ENCODE measurements around the gene SLCO2A1.

DNA sequence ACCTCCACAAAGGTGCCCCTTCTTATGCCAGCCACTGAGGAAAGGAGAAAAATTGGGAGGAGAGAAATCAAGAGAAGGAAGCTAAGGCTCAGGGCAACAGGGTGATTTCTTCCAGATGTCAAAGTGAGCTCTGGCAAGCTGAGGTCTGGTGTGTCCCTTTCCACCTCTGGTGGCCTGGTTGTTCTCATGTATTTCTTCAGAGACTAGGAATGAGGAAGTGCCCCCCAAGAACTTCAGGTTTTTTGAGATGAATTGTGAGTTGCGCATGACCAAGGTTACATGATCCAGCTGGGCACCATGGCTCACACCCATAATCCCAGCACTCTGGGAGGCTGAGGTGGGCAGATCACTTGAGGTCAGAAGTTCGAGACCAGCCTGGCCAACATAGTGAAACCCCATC, 139.7 kb downstream of the SLCO2A1 start:
- TF ChIP-seq, protein P1, sequence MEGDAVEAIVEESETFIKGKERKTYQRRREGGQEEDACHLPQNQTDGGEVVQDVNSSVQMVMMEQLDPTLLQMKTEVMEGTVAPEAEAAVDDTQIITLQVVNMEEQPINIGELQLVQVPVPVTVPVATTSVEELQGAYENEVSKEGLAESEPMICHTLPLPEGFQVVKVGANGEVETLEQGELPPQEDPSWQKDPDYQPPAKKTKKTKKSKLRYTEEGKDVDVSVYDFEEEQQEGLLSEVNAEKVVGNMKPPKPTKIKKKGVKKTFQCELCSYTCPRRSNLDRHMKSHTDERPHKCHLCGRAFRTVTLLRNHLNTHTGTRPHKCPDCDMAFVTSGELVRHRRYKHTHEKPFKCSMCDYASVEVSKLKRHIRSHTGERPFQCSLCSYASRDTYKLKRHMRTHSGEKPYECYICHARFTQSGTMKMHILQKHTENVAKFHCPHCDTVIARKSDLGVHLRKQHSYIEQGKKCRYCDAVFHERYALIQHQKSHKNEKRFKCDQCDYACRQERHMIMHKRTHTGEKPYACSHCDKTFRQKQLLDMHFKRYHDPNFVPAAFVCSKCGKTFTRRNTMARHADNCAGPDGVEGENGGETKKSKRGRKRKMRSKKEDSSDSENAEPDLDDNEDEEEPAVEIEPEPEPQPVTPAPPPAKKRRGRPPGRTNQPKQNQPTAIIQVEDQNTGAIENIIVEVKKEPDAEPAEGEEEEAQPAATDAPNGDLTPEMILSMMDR (conservative IDR thresholded peaks at IDR 0.05 in 1 of 2, IDR thresholded peaks at IDR 0.05 in 1 of 2; ENCODE audit: low read depth in 1 of 2, low read length in 2 of 2): no peak
- no peak for TF ChIP-seq EZH2 (IDR thresholded peaks at IDR 0.05; ENCODE audit: low read length, missing control alignments)

All from fibroblast of lung (primary cell).